IMR-90 (cell line): ENCODE data around the gene TMEM269.

Experiments used
- MAFK ChIP-seq: IDR thresholded peaks from 2 replicates; pipeline ENCODE4 v1.6.1; 2012; ENCODE audit warnings: low read depth, low read length, improper control_type of control experiment
- POLR2A ChIP-seq: IDR thresholded peaks from 2 replicates; pipeline ENCODE4 v1.6.1; 2012; ENCODE audit warnings: mild to moderate bottlenecking, low read depth, low read length
- TF ChIP-seq, protein P1 (sequence below): conservative IDR thresholded peaks from 2 replicates; pipeline ENCODE4 v1.5.1; 2012; ENCODE audit warnings: mild to moderate bottlenecking, low read depth, low read length, improper control_type of control experiment

DNA sequence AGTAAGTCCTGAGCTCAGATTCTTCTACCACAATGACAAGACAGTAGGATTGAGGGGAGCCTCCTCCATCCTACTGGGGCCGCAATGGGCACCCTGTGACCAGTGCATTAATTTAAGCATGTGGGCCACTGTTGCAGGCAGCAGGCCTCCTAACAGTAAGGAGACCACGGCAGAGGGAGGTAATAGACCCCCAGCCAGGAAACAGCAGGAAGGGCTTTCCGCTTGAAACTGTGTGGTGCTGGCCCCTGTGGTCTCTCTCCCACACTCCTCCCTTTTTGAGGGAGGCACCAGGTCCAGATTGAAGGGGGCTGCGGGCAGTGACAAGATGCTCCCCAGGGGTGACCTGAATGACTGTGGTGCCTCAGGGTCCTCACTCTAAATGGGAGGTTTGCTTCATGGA lies 43.1 kb upstream of the TMEM269 start:
- TF ChIP-seq, protein P1, sequence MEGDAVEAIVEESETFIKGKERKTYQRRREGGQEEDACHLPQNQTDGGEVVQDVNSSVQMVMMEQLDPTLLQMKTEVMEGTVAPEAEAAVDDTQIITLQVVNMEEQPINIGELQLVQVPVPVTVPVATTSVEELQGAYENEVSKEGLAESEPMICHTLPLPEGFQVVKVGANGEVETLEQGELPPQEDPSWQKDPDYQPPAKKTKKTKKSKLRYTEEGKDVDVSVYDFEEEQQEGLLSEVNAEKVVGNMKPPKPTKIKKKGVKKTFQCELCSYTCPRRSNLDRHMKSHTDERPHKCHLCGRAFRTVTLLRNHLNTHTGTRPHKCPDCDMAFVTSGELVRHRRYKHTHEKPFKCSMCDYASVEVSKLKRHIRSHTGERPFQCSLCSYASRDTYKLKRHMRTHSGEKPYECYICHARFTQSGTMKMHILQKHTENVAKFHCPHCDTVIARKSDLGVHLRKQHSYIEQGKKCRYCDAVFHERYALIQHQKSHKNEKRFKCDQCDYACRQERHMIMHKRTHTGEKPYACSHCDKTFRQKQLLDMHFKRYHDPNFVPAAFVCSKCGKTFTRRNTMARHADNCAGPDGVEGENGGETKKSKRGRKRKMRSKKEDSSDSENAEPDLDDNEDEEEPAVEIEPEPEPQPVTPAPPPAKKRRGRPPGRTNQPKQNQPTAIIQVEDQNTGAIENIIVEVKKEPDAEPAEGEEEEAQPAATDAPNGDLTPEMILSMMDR: no peak
- TF ChIP-seq MAFK (no peak), POLR2A (no peak)
